Measurements from ENCODE around the gene PDE6B. TPM values are rescaled to one million over a fixed set of nuclear protein-coding genes. Genes with fewer than 3 reads are reported as not detected.

The PDE6B gene
- polyA plus RNA-seq, 3 donors = 0.76 to 1.7 (median 1.2) TPM

GRCh38 chr4:617644-618641, 7.4 kb upstream of the PDE6B start:
- H3K27ac ChIP-seq (ENCODE audit: low read depth, low read length) = no peak overlapping the region
- WGBS, 3 donors = 43 to 61% (median 59%) methylated on average over 18 of the region's 18 CpGs

- H3K27ac ChIP-seq (ENCODE audit: low read depth, low read length) = no peak overlapping the region
- 73 to 77% (median 73%) methylated on average over 11 of the region's 11 CpGs for WGBS, 3 donors
These were observed 5.2 kb upstream of the PDE6B start for GRCh38 chr4:620201-620600.

- H3K27ac ChIP-seq (ENCODE audit: low read depth, low read length) = no peak overlapping the region
- WGBS, 3 donors = 86 to 92% (median 90%) methylated on average over 19 of the region's 19 CpGs
These were observed 4.5 kb upstream of the PDE6B start for GRCh38 chr4:620851-621261.

- WGBS, 3 donors = 74 to 87% (median 81%) methylated on average over 22 of the region's 22 CpGs
These were observed 3.9 kb upstream of the PDE6B start for GRCh38 chr4:621296-622070.

GRCh38 chr4:622071-622995, 3.0 kb upstream of the PDE6B start:
- no peak overlapping the region for H3K27ac ChIP-seq (ENCODE audit: low read depth, low read length)
- 76 to 90% (median 86%) methylated on average over 22 of the region's 22 CpGs for WGBS, 3 donors

More at GRCh38 chr4:621296-622070, 3.9 kb upstream of the PDE6B start:
- no peak overlapping the region for H3K27ac ChIP-seq (ENCODE audit: low read depth, low read length)

- 64 to 79% (median 78%) methylated on average over 24 of the region's 24 CpGs for WGBS, 3 donors
- H3K27ac ChIP-seq (ENCODE audit: low read depth, low read length) = no peak overlapping the region
These were observed 2.1 kb upstream of the PDE6B start for GRCh38 chr4:622996-623913.

GRCh38 chr4:623914-624566, 1.3 kb upstream of the PDE6B start:
- WGBS, 3 donors = 46 to 52% (median 51%) methylated on average over 27 to 29 of the region's 29 CpGs
- no peak overlapping the region for H3K27ac ChIP-seq (ENCODE audit: low read depth, low read length)

- no peak overlapping the region for H3K27ac ChIP-seq (ENCODE audit: low read depth, low read length)
These were observed 323 bp downstream of the PDE6B start for GRCh38 chr4:625631-626161.

GRCh38 chr4:626201-627091, 1.1 kb downstream of the PDE6B start:
- no peak overlapping the region for H3K27ac ChIP-seq (ENCODE audit: low read depth, low read length)
- 75 to 77% (median 76%) methylated on average over 20 of the region's 20 CpGs for WGBS, 3 donors

More at GRCh38 chr4:625631-626161, 323 bp downstream of the PDE6B start:
- WGBS, 3 donors = 88 to 94% (median 91%) methylated on average over 39 of the region's 39 CpGs

DNA sequence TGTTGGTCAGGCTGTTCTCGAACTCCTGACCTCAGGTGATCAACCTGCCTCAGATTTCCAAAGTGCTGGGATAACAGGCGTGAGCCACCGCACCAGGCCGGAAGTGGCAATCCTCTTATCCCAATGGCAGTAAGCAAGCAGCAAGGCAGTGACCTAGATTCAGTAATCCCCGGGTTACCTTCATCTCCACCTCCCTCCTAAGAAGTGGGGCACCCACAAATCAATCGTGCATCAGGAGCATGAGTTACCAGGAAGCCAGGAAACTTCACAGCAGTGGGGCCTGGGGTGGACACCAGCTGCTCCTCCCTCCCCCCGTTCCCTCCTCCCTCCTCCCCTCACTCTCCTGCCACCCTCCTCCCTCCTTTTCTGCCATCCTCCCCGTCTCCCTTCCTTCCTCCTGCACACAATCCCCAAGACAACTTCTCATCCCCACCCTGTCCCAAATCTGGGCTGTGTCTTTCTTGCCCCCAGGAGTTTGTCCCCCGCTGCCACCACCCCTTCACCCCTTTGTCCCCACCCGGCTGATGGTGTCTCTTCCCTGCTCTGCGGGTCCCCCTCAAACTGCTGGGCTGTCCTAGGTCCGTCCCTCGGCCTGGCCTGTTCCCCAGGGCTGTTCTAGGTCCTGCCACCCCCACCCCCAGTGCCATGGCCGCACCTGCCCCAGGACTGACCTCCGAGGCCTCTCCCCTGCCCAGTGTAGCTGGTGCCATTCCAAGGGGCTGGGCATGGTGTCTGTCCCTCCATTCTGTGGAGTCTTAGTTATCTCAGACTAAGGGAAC, 2.2 kb downstream of the PDE6B start:
- WGBS, 3 donors = 74 to 78% (median 76%) methylated on average over 14 of the region's 15 CpGs

GRCh38 chr4:628311-628741, 3.0 kb downstream of the PDE6B start:
- WGBS, 3 donors = 76 to 92% (median 87%) methylated on average over 15 to 17 of the region's 17 CpGs
- H3K27ac ChIP-seq (ENCODE audit: low read depth, low read length) = no peak overlapping the region

More for the DNA sequence above, 2.2 kb downstream of the PDE6B start:
- no peak overlapping the region for H3K27ac ChIP-seq (ENCODE audit: low read depth, low read length)

DNA sequence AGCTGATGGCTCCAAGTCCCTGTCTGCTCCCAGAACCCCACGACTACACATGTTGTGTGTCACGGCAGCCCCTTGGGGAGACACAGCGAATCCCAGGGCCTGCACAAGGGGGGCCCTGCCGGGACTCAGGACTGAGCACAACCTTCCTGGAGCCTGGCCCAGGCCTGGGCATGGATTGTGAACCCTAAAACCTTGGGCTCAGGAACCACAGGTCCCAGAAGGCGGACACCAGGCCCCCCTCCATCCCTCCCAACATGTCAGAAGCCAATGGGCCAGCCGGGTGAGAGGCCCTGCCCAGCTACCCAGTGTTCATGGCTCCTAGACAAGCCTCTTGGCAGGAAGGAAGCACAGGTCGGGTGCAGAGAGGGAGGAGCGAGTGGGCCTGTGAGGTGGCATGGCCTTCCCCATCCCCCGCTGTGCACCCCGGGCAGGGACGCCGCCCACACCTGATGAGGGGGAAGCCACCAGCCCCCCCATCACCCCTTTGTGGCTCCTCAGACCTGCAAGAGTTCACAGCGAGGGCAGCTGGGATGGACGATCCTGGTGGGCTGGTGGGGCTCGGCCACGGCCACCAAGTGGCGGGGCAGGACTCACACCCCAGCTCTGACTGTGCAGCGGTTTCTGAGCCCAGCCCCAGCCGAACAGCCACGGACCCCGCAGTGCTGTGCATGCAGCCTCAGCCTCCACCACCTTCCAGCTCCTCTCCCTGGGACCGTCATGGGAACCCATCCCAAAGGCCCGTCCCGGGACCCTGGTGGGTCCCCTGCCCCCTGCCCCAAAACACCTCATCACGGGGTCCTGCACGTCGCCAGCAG, 3.7 kb downstream of the PDE6B start:
- H3K27ac ChIP-seq (ENCODE audit: low read depth, low read length) = no peak overlapping the region
- WGBS, 3 donors = 79 to 85% (median 83%) methylated on average over 26 to 27 of the region's 27 CpGs

DNA sequence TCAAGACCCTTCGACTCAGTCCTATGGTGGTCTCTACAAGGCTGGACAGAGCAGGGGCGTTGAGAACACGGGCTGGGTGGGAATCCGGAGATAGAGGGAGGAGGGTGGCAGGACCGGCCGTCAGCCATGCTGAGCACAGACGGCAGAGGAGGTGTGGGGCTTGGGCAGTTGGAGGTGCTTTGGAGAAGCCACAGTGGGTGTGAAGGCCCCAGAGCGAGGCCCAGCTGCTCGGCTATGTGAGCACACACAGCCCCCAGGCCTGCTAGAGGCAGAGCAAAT, 4.2 kb downstream of the PDE6B start:
- H3K27ac ChIP-seq (ENCODE audit: low read depth, low read length) = no peak overlapping the region
- WGBS, 3 donors = 61 to 84% (median 79%) methylated on average over 9 of the region's 9 CpGs

- H3K27ac ChIP-seq (ENCODE audit: low read depth, low read length) = no peak overlapping the region
- WGBS, 3 donors = 48 to 56% (median 53%) methylated on average over 20 of the region's 20 CpGs
These were observed 4.7 kb downstream of the PDE6B start for GRCh38 chr4:629915-630641.
